ENCODE data around the gene PHF13.
"Not testable (repeated sequence)": the region's sequence is repeated elsewhere in the genome, so short reads cannot be mapped to it uniquely, and the experiment has no call there.

PHF13 gene

GRCh38 chr1:6596886-6597776 is 16.4 kb upstream of the PHF13 start:
- DNase-seq, result no peak

GRCh38 chr1:6597777-6598131 is 15.8 kb upstream of the PHF13 start:
- Histone ChIP-seq H3K27me3 (no peaks in the 10 kb centered on the region), H3K4me1 (peaks cover 0 to 75% (median 63%) of the 10 kb centered on the region in 4 donors)
- intact Hi-C loops (cut with DNase I; ENCODE audit: low total_unique reads), result no loop called here

More at GRCh38 chr1:6596886-6597776, 16.4 kb upstream of the PHF13 start:
- H3K27ac ChIP-seq, result peak overlapping the region; percentile 57 to 99
- no peak for TF ChIP-seq CTCF (IDR thresholded peaks at IDR 0.05)
- H3K4me1 ChIP-seq, result peaks cover 0 to 82% (median 70%) of the 10 kb centered on the region in 4 donors
- no peaks in the 10 kb centered on the region for H3K9me3 ChIP-seq
- intact Hi-C loops (cut with DNase I; ENCODE audit: low total_unique reads), result no loop called here
- H3K4me3 ChIP-seq, result peak overlapping the region; percentile 17 to 98
- H3K27me3 ChIP-seq, result no peaks in the 10 kb centered on the region
- peaks cover 71 to 78% (median 74%) of the 10 kb centered on the region in 3 donors for H3K36me3 ChIP-seq

GRCh38 chr1:6599141-6599975 is 14.2 kb upstream of the PHF13 start:
- H3K36me3 ChIP-seq, result peaks cover 49 to 56% (median 53%) of the 10 kb centered on the region in 3 donors
- H3K27me3 ChIP-seq, result no peaks in the 10 kb centered on the region
- no peak for DNase-seq
- H3K27ac ChIP-seq, result peak overlapping the region; percentile 98 to 99
- peak overlapping the region; percentile 95 to 98 for H3K4me3 ChIP-seq
- no peak for TF ChIP-seq CTCF (IDR thresholded peaks at IDR 0.05)
- intact Hi-C loops (cut with DNase I; ENCODE audit: low total_unique reads), result no loop called here
- peaks cover 0 to 70% (median 58%) of the 10 kb centered on the region in 4 donors for H3K4me1 ChIP-seq
- no peaks in the 10 kb centered on the region for H3K9me3 ChIP-seq

More at GRCh38 chr1:6597777-6598131, 15.8 kb upstream of the PHF13 start:
- no peak for DNase-seq
- H3K9me3 ChIP-seq, result no peaks in the 10 kb centered on the region
- peak overlapping the region; percentile 17 to 98 for H3K4me3 ChIP-seq
- no peak for TF ChIP-seq CTCF (IDR thresholded peaks at IDR 0.05)
- H3K36me3 ChIP-seq, result peaks cover 65 to 72% (median 69%) of the 10 kb centered on the region in 3 donors
- peak overlapping the region; percentile 57 to 99 for H3K27ac ChIP-seq

GRCh38 chr1:6599991-6600390 is 13.5 kb upstream of the PHF13 start:
- Histone ChIP-seq H3K27ac (peak overlapping the region; percentile 98 to 99), H3K4me3 (peak overlapping the region; percentile 95 to 98), H3K36me3 (peaks cover 43 to 49% (median 47%) of the 10 kb centered on the region in 3 donors), H3K4me1 (peaks cover 0 to 70% (median 64%) of the 10 kb centered on the region in 4 donors)
- not testable (repeated sequence) for H3K27me3 ChIP-seq, H3K9me3 ChIP-seq, DNase-seq
- intact Hi-C loops (cut with DNase I; ENCODE audit: low total_unique reads), result loop anchor here (5.0 kb wide), 1 partner anchor 37 kb away; no protein-coding TSS in a partner anchor

GRCh38 chr1:6600410-6601048 is 13.0 kb upstream of the PHF13 start:
- H3K36me3 ChIP-seq, result peaks cover 37 to 44% (median 41%) of the 10 kb centered on the region in 3 donors
- TF ChIP-seq CTCF (IDR thresholded peaks at IDR 0.05), result no peak
- H3K27me3 ChIP-seq, result no peaks in the 10 kb centered on the region
- H3K4me3 ChIP-seq, result peak overlapping the region; percentile 95 to 98
- intact Hi-C loops (cut with DNase I; ENCODE audit: low total_unique reads), result loop anchor here (5.0 kb wide), 1 partner anchor 37 kb away; no protein-coding TSS in a partner anchor
- H3K4me1 ChIP-seq, result peaks cover 0 to 71% (median 64%) of the 10 kb centered on the region in 4 donors
- H3K27ac ChIP-seq, result peak overlapping the region; percentile 98 to 99
- H3K9me3 ChIP-seq, result no peaks in the 10 kb centered on the region
- DNase-seq, result no peak

Data from tibial artery (tissue), 4 donors.